Measurements from ENCODE around the gene GPSM1. TPM values are rescaled to one million over a fixed set of nuclear protein-coding genes. Genes with fewer than 3 reads are reported as not detected.

GPSM1 gene
- total and polyA plus RNA-seq, 2 experiments from 2014 or later = 25.5 to 30.0 TPM

DNA sequence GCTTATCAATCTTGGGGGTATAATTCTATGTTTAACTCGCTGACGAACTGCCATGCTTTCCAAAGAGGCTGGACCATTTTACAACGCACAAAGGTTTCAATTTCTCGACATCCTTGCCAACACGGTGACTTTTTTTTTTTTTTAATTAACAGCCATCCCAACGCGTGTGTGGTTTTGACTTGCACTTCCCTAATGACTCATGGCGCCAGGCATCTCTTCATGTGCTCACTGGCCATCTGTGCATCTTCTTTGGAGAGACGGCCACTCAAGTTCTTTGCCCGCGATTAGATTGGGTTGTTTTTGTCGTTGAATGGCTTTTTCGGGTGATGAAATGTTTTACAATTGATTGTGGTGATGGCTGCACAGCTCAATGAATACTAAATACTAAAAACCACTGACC is 58.7 kb downstream of the GPSM1 start:
- H3K4me1 ChIP-seq (ENCODE audit: insufficient read depth) = no peaks in the 10 kb centered on the region
- WGBS (ENCODE audit: low lambda C conversion rate, missing lambda C conversion rate) = 95% methylated on average over 13 of the region's 13 CpGs
- H3K36me3 ChIP-seq (replicated peaks; ENCODE audit: insufficient read depth, low read depth) = no peaks in the 10 kb centered on the region
- H3K4me3 ChIP-seq = no peak overlapping the region
- no peak for DNase-seq (ENCODE audit: low spot score)
- H3K4me2 ChIP-seq = no peak overlapping the region
- no peaks in the 10 kb centered on the region for H4K20me1 ChIP-seq (ENCODE audit: insufficient read depth, poor library complexity, severe bottlenecking)
- no peak overlapping the region for H3K27ac ChIP-seq
- TF ChIP-seq EZH2 (IDR thresholded peaks at IDR 0.05; ENCODE audit: borderline replicate concordance) (no peak), EZH2phosphoT487 (IDR thresholded peaks at IDR 0.05; ENCODE audit: low read depth, severe bottlenecking, unreplicated experiment) (no peak)
- TF ChIP-seq, protein P1, sequence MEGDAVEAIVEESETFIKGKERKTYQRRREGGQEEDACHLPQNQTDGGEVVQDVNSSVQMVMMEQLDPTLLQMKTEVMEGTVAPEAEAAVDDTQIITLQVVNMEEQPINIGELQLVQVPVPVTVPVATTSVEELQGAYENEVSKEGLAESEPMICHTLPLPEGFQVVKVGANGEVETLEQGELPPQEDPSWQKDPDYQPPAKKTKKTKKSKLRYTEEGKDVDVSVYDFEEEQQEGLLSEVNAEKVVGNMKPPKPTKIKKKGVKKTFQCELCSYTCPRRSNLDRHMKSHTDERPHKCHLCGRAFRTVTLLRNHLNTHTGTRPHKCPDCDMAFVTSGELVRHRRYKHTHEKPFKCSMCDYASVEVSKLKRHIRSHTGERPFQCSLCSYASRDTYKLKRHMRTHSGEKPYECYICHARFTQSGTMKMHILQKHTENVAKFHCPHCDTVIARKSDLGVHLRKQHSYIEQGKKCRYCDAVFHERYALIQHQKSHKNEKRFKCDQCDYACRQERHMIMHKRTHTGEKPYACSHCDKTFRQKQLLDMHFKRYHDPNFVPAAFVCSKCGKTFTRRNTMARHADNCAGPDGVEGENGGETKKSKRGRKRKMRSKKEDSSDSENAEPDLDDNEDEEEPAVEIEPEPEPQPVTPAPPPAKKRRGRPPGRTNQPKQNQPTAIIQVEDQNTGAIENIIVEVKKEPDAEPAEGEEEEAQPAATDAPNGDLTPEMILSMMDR (IDR thresholded peaks at IDR 0.05; ENCODE audit: poor library complexity) = no peak
- no peaks in the 10 kb centered on the region for H3K9me3 ChIP-seq (ENCODE audit: low read depth)
- H3K79me2 ChIP-seq = no peaks in the 10 kb centered on the region
- no peaks in the 10 kb centered on the region for H3K9me2 ChIP-seq (replicated peaks; ENCODE audit: insufficient read depth)
- no peaks in the 10 kb centered on the region for H3K27me3 ChIP-seq
- H2AFZ ChIP-seq = no peak overlapping the region

- Histone ChIP-seq H3K27me3 (no peaks in the 10 kb centered on the region), H3K27ac (no peak overlapping the region), H3K36me3 (replicated peaks; ENCODE audit: insufficient read depth, low read depth) (no peaks in the 10 kb centered on the region), H2AFZ (no peak overlapping the region), H3K9me2 (replicated peaks; ENCODE audit: insufficient read depth) (no peaks in the 10 kb centered on the region), H3K9me3 (ENCODE audit: low read depth) (no peaks in the 10 kb centered on the region), H3K4me3 (no peak overlapping the region), H3K4me2 (no peak overlapping the region), H3K4me1 (ENCODE audit: insufficient read depth) (no peaks in the 10 kb centered on the region), H3K79me2 (no peaks in the 10 kb centered on the region), H4K20me1 (ENCODE audit: insufficient read depth, poor library complexity, severe bottlenecking) (no peaks in the 10 kb centered on the region)
- 98% methylated on average over 10 of the region's 19 CpGs for WGBS (ENCODE audit: low lambda C conversion rate, missing lambda C conversion rate)
- no peak for DNase-seq (ENCODE audit: low spot score)
- TF ChIP-seq, protein P1 (IDR thresholded peaks at IDR 0.05; ENCODE audit: poor library complexity) = no peak
- TF ChIP-seq EZH2phosphoT487 (IDR thresholded peaks at IDR 0.05; ENCODE audit: low read depth, severe bottlenecking, unreplicated experiment) = no peak
- TF ChIP-seq EZH2 (IDR thresholded peaks at IDR 0.05; ENCODE audit: borderline replicate concordance) = no peak
Measured at GRCh38 chr9:136387217-136387616, 59.9 kb downstream of the GPSM1 start.

DNA sequence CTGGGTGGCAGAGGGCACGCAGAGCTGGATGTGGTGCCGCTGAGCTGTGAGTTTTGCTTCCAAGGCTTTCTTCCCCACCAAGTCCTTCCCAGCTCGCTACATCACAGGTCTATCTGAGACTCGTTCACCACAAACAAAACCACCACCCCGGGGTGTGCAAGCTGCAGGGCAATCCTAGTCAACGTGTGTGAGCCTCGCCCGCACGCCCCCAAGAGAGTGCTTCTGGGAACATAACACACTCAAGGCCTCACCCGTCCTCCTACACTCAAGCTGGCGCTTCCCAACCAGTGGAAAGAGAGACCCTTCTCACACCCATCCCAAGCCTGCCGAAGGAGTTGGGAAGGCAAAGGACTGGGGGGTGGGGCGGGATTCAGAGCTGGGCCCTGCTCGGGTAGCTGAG is 62.1 kb downstream of the GPSM1 start:
- Histone ChIP-seq H3K4me2 (no peak overlapping the region), H3K4me1 (ENCODE audit: insufficient read depth) (no peaks in the 10 kb centered on the region), H3K36me3 (replicated peaks; ENCODE audit: insufficient read depth, low read depth) (no peaks in the 10 kb centered on the region), H3K27me3 (no peaks in the 10 kb centered on the region), H3K4me3 (no peak overlapping the region), H3K27ac (no peak overlapping the region), H3K79me2 (no peaks in the 10 kb centered on the region), H2AFZ (no peak overlapping the region), H3K9me3 (ENCODE audit: low read depth) (no peaks in the 10 kb centered on the region), H3K9me2 (replicated peaks; ENCODE audit: insufficient read depth) (no peaks in the 10 kb centered on the region), H4K20me1 (ENCODE audit: insufficient read depth, poor library complexity, severe bottlenecking) (no peaks in the 10 kb centered on the region)
- WGBS (ENCODE audit: low lambda C conversion rate, missing lambda C conversion rate) = 94% methylated on average over 14 of the region's 14 CpGs
- no peak for DNase-seq (ENCODE audit: low spot score)
- TF ChIP-seq, protein P1 (IDR thresholded peaks at IDR 0.05; ENCODE audit: poor library complexity) = no peak
- TF ChIP-seq EZH2 (IDR thresholded peaks at IDR 0.05; ENCODE audit: borderline replicate concordance) = no peak
- no peak for TF ChIP-seq EZH2phosphoT487 (IDR thresholded peaks at IDR 0.05; ENCODE audit: low read depth, severe bottlenecking, unreplicated experiment)
